GM19455 (cell line): ENCODE data around the gene CDHR1.

Source experiments
- ATAC-seq: cut with Tn5 transposase; IDR thresholded peaks from one replicate; pipeline ENCODE4 v1.9.1; 2021; ENCODE audit not compliant: unreplicated experiment

Gene CDHR1

GRCh38 chr10:84226616-84227015 lies 32.3 kb downstream of the CDHR1 start:
- no peak for ATAC-seq

- no peak for ATAC-seq
Measured at GRCh38 chr10:84227810-84228209, 33.5 kb downstream of the CDHR1 start.

- ATAC-seq, result no peak
Measured at GRCh38 chr10:84230359-84230758, 36.0 kb downstream of the CDHR1 start.

GRCh38 chr10:84232376-84232775 lies 38.0 kb downstream of the CDHR1 start:
- ATAC-seq, result no peak

- no peak for ATAC-seq
Measured at GRCh38 chr10:84233940-84234339, 39.6 kb downstream of the CDHR1 start.

- no peak for ATAC-seq
Measured at GRCh38 chr10:84234479-84234878, 40.1 kb downstream of the CDHR1 start.

GRCh38 chr10:84235096-84235495 lies 40.8 kb downstream of the CDHR1 start:
- no peak for ATAC-seq

- ATAC-seq, result no peak
Measured at GRCh38 chr10:84236807-84237198, 42.5 kb downstream of the CDHR1 start.

GRCh38 chr10:84237199-84238051 lies 43.1 kb downstream of the CDHR1 start:
- no peak for ATAC-seq

- ATAC-seq, result no peak
Measured at GRCh38 chr10:84238909-84239308, 44.6 kb downstream of the CDHR1 start.

- no peak for ATAC-seq
Measured at GRCh38 chr10:84241185-84241790, 47.0 kb downstream of the CDHR1 start, which contains the start of gene LRIT1. Gene LRIT1, minus strand, starts transcription at chr10:84241546. Its CDS starts 107 bp downstream, at chr10:84241439.

GRCh38 chr10:84243759-84244158 lies 49.4 kb downstream of the CDHR1 start:
- ATAC-seq, result no peak

GRCh38 chr10:84244651-84245270 lies 50.4 kb downstream of the CDHR1 start, which contains the start of gene RGR:
Gene RGR, plus strand, starts transcription at chr10:84245053. Its CDS starts 38 bp downstream, at chr10:84245091.
- no peak for ATAC-seq

- ATAC-seq, result no peak
Measured at GRCh38 chr10:84247496-84247895, 53.2 kb downstream of the CDHR1 start.

GRCh38 chr10:84248794-84249193 lies 54.5 kb downstream of the CDHR1 start:
- ATAC-seq, result no peak

GRCh38 chr10:84254552-84255478 lies 60.5 kb downstream of the CDHR1 start:
- no peak for ATAC-seq

GRCh38 chr10:84256510-84257342 lies 62.4 kb downstream of the CDHR1 start:
- ATAC-seq, result no peak

- ATAC-seq, result no peak
Measured at GRCh38 chr10:84257343-84258020, 63.1 kb downstream of the CDHR1 start.

GRCh38 chr10:84258034-84258695 lies 63.8 kb downstream of the CDHR1 start:
- no peak for ATAC-seq
